Esophagus mucosa (tissue), 1 donor: ENCODE results near the gene C16orf95. TPM values are rescaled to one million over a fixed set of nuclear protein-coding genes. Genes with fewer than 3 reads are reported as not detected.
"Not testable (repeated sequence)": the region's sequence is repeated elsewhere in the genome, so short reads cannot be mapped to it uniquely, and the experiment has no call there.

ENCODE experiments used
- ATAC-seq: fragments of 200-7000 bp; cut with Tn5 transposase; one replicate; pipeline ENCODE4 v1.9.1; 2020
- total RNA-seq: library from RNA; stranded (reverse); gene quantifications from one replicate; pipeline ENCODE4 v1.2.4, GENCODE V29; 2023
- donor health status: DM: yes; HTN: yes; CAD: no.

C16orf95 gene
- total RNA-seq, 1 donor from 2014 or later: 6.5 TPM

GRCh38 chr16:87286839-87287626 is 30.2 kb downstream of the C16orf95 start:
- no peak for ATAC-seq

GRCh38 chr16:87284183-87284582 is 33.0 kb downstream of the C16orf95 start:
- ATAC-seq: no peak

GRCh38 chr16:87279094-87279658 is 38.0 kb downstream of the C16orf95 start:
- peak; percentile 5 for ATAC-seq

GRCh38 chr16:87278191-87279093 is 38.8 kb downstream of the C16orf95 start:
- peak; percentile 87 for ATAC-seq

GRCh38 chr16:87276924-87277323 is 40.3 kb downstream of the C16orf95 start:
- no peak for ATAC-seq

GRCh38 chr16:87276091-87276701 is 41.0 kb downstream of the C16orf95 start:
- no peak for ATAC-seq

- ATAC-seq: no peak
Observed at GRCh38 chr16:87274794-87275193, 42.4 kb downstream of the C16orf95 start.

- no peak for ATAC-seq
Observed at GRCh38 chr16:87273471-87274030, 43.6 kb downstream of the C16orf95 start.

GRCh38 chr16:87271256-87271655 is 45.9 kb downstream of the C16orf95 start:
- ATAC-seq: no peak

GRCh38 chr16:87267566-87267965 is 49.6 kb downstream of the C16orf95 start:
- no peak for ATAC-seq

GRCh38 chr16:87266846-87267245 is 50.3 kb downstream of the C16orf95 start:
- ATAC-seq: no peak

- no peak for ATAC-seq
Observed at GRCh38 chr16:87265261-87265660, 51.9 kb downstream of the C16orf95 start.

GRCh38 chr16:87264634-87265033 is 52.6 kb downstream of the C16orf95 start:
- ATAC-seq: no peak

GRCh38 chr16:87263418-87264052 is 53.7 kb downstream of the C16orf95 start:
- no peak for ATAC-seq

GRCh38 chr16:87259431-87259830 is 57.8 kb downstream of the C16orf95 start:
- no peak for ATAC-seq

GRCh38 chr16:87258653-87259052 is 58.5 kb downstream of the C16orf95 start:
- not testable (repeated sequence) for ATAC-seq

GRCh38 chr16:87255866-87256265 is 61.3 kb downstream of the C16orf95 start:
- no peak for ATAC-seq

GRCh38 chr16:87254734-87255133 is 62.5 kb downstream of the C16orf95 start:
- no peak for ATAC-seq

- ATAC-seq: no peak
Observed at GRCh38 chr16:87254296-87254695, 62.9 kb downstream of the C16orf95 start.

GRCh38 chr16:87253536-87253935 is 63.7 kb downstream of the C16orf95 start:
- no peak for ATAC-seq
